Measurements from ENCODE around the gene ZNFX1. TPM values are rescaled to one million over a fixed set of nuclear protein-coding genes. Genes with fewer than 3 reads are reported as not detected.

ZNFX1 gene
- total RNA-seq, 1 experiment from 2014 or later, result 21.9 TPM

DNA sequence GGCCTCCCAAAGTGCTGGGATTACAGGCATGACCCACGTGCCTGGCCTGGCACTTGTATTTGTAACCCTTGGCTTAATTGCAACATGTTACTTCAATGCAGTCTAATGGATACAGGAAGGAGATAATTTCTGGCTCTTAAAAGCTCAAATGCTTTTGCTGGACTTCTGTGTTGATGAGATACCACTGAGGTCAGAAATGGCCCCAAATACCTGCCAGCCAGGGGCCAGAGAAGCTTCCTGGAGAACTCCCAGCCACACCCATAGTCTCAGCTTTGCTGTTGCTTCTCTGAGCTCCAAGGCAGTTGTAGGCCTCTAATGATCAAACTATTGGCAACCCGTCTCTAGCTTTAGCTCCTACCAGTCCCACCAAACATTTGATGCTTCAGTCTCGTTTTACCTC is 14.2 kb upstream of the ZNFX1 start:
- no peak for DNase-seq (ENCODE audit: low spot score)

DNA sequence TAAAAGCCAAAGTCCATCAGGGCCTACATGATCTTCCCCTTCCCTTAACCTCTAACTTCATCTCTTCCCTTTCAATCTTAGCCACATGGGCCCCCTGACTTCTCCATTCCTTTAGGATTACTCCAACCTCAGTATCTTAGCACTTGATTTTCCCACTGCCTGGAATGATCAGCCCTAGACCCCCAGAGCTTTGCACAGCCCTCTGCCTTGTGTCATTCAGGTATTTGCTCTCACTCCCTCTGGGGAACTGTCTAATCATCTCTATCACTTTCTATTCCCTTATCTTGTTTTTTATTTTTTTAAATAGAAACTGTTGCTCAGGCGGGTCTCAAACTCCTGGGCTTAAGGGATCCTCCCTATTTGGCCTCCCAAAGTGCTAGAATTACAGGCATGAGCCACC is 13.3 kb upstream of the ZNFX1 start:
- no peak for DNase-seq (ENCODE audit: low spot score)

DNA sequence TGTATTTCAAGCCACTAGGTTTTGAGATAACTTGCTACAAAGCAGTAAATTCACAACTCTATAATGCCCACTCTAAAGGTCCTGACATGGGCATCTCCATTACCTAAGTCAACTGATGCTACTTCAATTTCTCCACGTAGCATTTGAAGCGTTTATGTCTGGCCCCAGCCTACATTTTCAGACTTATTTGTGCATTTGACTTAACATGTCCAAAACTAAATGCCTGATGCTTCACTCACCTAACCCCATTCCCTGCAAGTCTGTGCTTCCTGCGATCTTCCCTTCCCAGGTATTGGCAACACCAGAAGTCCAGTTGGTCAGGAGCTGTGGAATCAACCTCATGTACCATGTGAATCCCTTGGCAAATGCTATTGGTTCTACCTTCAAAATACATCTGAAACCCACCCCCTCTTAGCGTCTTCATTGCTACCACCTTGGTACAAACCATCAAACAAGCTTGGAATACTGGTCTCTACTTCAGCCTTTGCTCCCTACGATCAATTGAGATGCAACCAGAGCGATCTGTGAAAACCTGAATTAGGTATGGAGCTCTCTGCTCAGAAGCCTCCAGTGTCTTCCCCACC is 12.8 kb upstream of the ZNFX1 start:
- DNase-seq (ENCODE audit: low spot score), result no peak

GRCh38 chr20:49288784-49289696 is 11.2 kb upstream of the ZNFX1 start:
- no peak for DNase-seq (ENCODE audit: low spot score)

DNA sequence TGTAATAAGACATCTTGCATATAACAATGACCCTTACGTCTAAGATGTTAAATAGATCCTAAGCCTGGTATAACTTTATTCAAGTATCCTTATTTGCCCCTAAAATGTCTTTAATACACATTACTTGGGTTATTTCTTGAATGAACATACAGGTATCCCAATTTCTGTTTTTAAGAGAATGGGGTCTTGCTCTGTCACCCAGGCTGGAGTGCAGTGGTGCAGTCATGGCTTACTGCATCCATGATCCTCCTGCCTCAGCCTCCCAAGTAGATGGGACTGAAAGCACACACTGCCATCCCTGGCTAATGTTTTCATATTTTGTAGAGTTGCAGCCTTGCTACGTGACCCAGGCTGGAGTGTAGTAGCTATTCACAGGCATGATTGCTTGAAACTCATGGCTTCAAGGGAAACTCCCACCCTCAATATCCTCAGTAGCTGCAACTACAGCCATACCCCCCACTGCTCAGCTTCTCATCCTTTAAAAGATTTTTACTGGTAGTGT is 10.4 kb upstream of the ZNFX1 start:
- DNase-seq (ENCODE audit: low spot score), result no peak

DNA sequence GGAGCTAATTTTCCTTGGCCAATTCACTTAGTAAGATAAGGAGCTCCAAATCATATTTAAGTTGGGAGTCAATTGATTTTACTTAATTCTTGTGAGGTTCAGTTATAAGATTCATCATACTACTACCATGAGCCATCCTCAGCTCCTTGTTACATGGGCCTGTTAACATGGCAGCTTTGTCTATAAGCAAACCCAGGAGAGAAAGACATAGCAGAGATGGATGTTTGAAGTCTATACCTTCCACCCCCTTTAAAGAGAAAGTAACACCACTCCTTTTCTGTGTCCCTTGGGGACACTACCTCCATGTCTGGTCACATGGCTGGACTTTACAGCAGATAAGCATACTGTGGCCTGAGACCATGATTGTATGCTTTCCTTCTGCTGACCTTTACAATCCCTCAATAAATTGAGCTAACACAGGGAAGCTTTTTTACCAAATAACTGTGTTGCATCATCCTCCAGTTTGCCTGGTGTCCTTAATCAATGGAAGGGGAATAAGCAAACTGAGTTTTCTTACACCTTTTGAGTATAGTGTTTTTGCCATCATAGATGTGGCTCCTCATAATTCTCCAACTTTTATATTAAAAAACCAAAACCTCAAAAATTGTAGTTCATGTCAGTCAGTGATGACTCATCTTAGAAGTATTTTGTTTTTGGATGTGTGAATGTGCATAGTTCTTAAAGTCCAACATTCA is 9.8 kb upstream of the ZNFX1 start:
- no peak for DNase-seq (ENCODE audit: low spot score)

DNA sequence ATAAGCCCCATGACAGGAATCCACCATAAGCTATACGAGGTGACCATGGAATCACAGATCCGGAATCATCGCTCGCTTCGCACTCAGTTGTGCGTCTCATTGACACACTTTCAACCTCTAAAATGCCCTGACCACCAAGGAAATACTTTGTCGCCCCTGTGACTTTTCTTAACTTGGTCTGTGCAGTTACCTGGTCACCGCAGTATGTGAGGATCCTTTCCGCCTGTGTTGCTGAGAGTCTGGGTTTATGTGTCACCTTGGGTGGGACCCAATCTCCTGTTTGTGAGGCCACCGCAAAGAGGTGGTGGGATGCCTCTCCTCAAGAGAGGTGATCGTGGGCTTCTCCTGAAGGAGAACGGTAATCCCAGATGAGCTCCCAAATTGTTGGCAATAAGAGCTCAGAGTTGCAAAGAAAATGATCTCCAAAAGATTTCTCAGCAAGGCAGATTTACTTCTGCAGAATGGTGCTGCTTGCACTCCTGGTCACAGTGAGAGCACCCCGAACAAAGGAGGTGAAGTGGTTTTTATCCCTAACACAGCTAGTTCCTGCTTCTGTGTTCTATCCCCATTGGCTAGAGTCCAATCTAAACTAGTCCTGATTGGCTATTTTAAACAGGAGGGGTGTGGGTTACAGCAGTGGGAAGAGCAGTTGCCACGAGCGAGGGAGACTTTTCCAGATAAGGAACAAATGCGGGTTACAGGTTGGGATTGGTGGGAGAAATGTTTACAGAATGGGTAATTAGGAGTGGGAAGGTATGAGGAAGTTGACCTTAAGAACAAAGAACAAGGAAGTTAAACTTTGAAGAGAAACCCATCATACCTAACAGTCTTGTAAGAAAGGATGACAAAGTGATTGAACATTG is 9.1 kb upstream of the ZNFX1 start:
- peak; percentile 71 for DNase-seq (ENCODE audit: low spot score)

- no peak for DNase-seq (ENCODE audit: low spot score)
Observed at GRCh38 chr20:49285813-49286494, 8.1 kb upstream of the ZNFX1 start.

- no peak for DNase-seq (ENCODE audit: low spot score)
Observed at GRCh38 chr20:49285233-49285668, 7.4 kb upstream of the ZNFX1 start.

- DNase-seq (ENCODE audit: low spot score), result no peak
Observed at GRCh38 chr20:49284818-49285217, 7.0 kb upstream of the ZNFX1 start.

GRCh38 chr20:49283703-49284625 is 6.1 kb upstream of the ZNFX1 start:
- DNase-seq (ENCODE audit: low spot score), result no peak

- no peak for DNase-seq (ENCODE audit: low spot score)
Observed at GRCh38 chr20:49283176-49283702, 5.4 kb upstream of the ZNFX1 start.

- no peak for DNase-seq (ENCODE audit: low spot score)
Observed at GRCh38 chr20:49282584-49283171, 4.8 kb upstream of the ZNFX1 start.

GRCh38 chr20:49281913-49282467 is 4.1 kb upstream of the ZNFX1 start:
- DNase-seq (ENCODE audit: low spot score), result no peak

DNA sequence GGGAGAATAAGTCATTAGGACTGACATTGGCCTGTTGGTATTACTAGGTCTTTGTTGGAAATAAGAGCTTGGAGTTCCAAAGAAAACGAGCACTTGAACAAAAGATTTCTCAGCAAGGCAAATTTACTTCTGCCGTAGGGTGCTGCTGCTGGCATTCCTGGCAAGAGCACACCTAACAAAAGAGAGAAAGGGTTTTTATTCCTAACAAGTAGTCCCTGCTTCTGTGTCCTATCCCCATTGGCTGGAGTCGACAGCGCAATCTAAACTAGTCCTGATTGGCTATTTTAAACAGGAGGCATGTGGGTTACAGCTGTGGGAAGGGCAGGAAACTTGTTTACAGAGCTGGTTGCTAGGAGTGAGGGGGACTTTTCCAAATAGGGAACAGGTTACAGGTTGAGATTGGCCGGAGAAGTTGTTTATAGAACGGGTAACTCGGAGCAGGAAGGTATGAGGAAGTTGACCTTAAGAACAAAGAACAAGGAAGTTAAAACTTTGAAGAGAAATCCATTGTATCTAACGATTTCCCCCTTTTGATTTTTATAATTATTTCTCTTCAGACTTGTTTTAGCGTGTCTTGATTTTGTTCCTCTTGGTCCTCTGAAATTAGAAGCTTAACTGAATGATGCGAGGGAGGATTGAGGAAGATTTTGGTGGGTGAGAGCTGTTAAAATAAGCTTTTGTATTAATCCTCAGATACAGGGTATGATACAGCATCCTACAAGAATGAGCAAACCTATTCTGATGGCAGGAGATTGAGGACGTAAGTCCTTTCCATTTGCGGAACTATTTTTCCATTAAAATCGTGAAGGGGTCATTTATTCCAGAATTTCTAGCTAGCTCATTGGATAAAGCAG is 3.4 kb upstream of the ZNFX1 start:
- peak; percentile 75 for DNase-seq (ENCODE audit: low spot score)

GRCh38 chr20:49280463-49281058 is 2.7 kb upstream of the ZNFX1 start:
- DNase-seq (ENCODE audit: low spot score), result no peak

GRCh38 chr20:49279677-49280462 is 2.0 kb upstream of the ZNFX1 start:
- no peak for DNase-seq (ENCODE audit: low spot score)

Data from H4 (cell line).